HG03196 (cell line): ENCODE results near the gene RBM4.
A peak's percentile ranks its signal among the peaks of the same experiment; 100 is the strongest.
"Not testable (repeated sequence)": the region's sequence is repeated elsewhere in the genome, so short reads cannot be mapped to it uniquely, and the experiment has no call there.

Source experiments
- ATAC-seq: cut with Tn5 transposase; IDR thresholded peaks from one replicate; pipeline ENCODE4 v1.9.1; 2021; ENCODE audit not compliant: unreplicated experiment

RBM4 gene

GRCh38 chr11:66638177-66639065, at the start of gene RBM4:
Gene RBM4 (plus strand): TSS chr11:66638703. CDS start chr11:66639712, 1,009 bp downstream.
- ATAC-seq = peak; percentile 95

GRCh38 chr11:66589315-66589714, 49.2 kb upstream of the RBM4 start:
- not testable (repeated sequence) for ATAC-seq

- ATAC-seq = no peak
Measured at GRCh38 chr11:66589996-66590675, 48.4 kb upstream of the RBM4 start.

GRCh38 chr11:66591175-66591574, 47.3 kb upstream of the RBM4 start:
- no peak for ATAC-seq

GRCh38 chr11:66592457-66593302, 45.8 kb upstream of the RBM4 start, which contains the start of the genes CCDC87 and CCS:
Gene CCDC87 (minus strand): TSS chr11:66593063. CDS start chr11:66593015, 48 bp downstream.
Gene CCS (plus strand): TSS chr11:66593185. CDS start chr11:66593262, 77 bp downstream.
- peak; percentile 83 for ATAC-seq

GRCh38 chr11:66593303-66593635, 45.2 kb upstream of the RBM4 start:
- ATAC-seq = no peak

- no peak for ATAC-seq
Measured at GRCh38 chr11:66593650-66594049, 44.9 kb upstream of the RBM4 start.

- no peak for ATAC-seq
Measured at GRCh38 chr11:66595245-66595904, 43.1 kb upstream of the RBM4 start.

GRCh38 chr11:66598993-66599392, 39.5 kb upstream of the RBM4 start:
- no peak for ATAC-seq

- no peak for ATAC-seq
Measured at GRCh38 chr11:66600219-66600618, 38.3 kb upstream of the RBM4 start.

GRCh38 chr11:66600631-66601233, 37.8 kb upstream of the RBM4 start:
- no peak for ATAC-seq

- no peak for ATAC-seq
Measured at GRCh38 chr11:66603072-66603471, 35.4 kb upstream of the RBM4 start.

GRCh38 chr11:66604155-66604554, 34.3 kb upstream of the RBM4 start:
- ATAC-seq = no peak

- ATAC-seq = not testable (repeated sequence)
Measured at GRCh38 chr11:66606608-66607007, 31.9 kb upstream of the RBM4 start.

GRCh38 chr11:66607126-66607834, 31.2 kb upstream of the RBM4 start:
- no peak for ATAC-seq

GRCh38 chr11:66609721-66610617, 28.5 kb upstream of the RBM4 start:
- ATAC-seq = no peak

- ATAC-seq = no peak
Measured at GRCh38 chr11:66612458-66612857, 26.0 kb upstream of the RBM4 start.

- no peak for ATAC-seq
Measured at GRCh38 chr11:66614073-66614472, 24.4 kb upstream of the RBM4 start.
